A673 (cell line): ENCODE data around the gene UBR4. TPM values are rescaled to one million over a fixed set of nuclear protein-coding genes. Genes with fewer than 3 reads are reported as not detected.
A peak's percentile ranks its signal among the peaks of the same experiment; 100 is the strongest.

ENCODE experiments used
- BruUV-seq: library from RNA; stranded (reverse); fragments of 400-500 nt; replicated peaks from 2 replicates; lab custom pipeline; 2021; lab: Mats Ljungman, UMichigan
- CTCF ChIA-PET: fragments of 300-600 bp; sonication (Branson Sonifier 250); formaldehyde crosslinking; loops from one replicate; lab custom pipeline; 2022; ENCODE audit warnings: antibody characterized with exemption; lab: Charles Lee
- POLR2A ChIA-PET: fragments of 300-600 bp; sonication (Branson Sonifier 250); formaldehyde crosslinking; loops from one replicate; lab custom pipeline; 2022; ENCODE audit warnings: antibody characterized with exemption; ENCODE audit not compliant: low non-redundant PET; lab: Charles Lee
- DNase-seq: peaks from one replicate; pipeline ENCODE4 v3.0.0-alpha.2; 2015; ENCODE audit warnings: low spot score
- H3K27ac ChIP-seq: fragments of 200-600 bp; sonication (generic); 2 replicates; pipeline ENCODE4 v1.5.1; 2016; ENCODE audit warnings: mixed run types, low read depth, mild to moderate bottlenecking, mixed read lengths, antibody characterized with exemption, low read length; ENCODE audit not compliant: poor library complexity, severe bottlenecking
- H3K27me3 ChIP-seq: fragments of 200-600 bp; sonication (generic); replicated peaks from 2 replicates; pipeline ENCODE4 v1.6.1; 2017; ENCODE audit warnings: mixed run types, low read depth, mild to moderate bottlenecking, mixed read lengths, antibody characterized with exemption, low read length; ENCODE audit not compliant: insufficient read depth, poor library complexity
- H3K36me3 ChIP-seq: fragments of 200-600 bp; sonication (generic); 2 replicates; pipeline ENCODE4 v1.6.1; 2016; ENCODE audit warnings: mixed run types, mild to moderate bottlenecking, mixed read lengths, antibody characterized with exemption, low read length; ENCODE audit not compliant: insufficient read depth, poor library complexity, severe bottlenecking
- H3K4me1 ChIP-seq: fragments of 200-600 bp; sonication (generic); 2 replicates; pipeline ENCODE4 v1.6.1; 2017; ENCODE audit warnings: mixed run types, mild to moderate bottlenecking, mixed read lengths, antibody characterized with exemption, low read length; ENCODE audit not compliant: insufficient read depth, poor library complexity, severe bottlenecking
- H3K4me3 ChIP-seq: fragments of 200-600 bp; sonication (generic); 2 replicates; pipeline ENCODE4 v1.5.1; 2016; ENCODE audit warnings: low read depth, mixed run types, mild to moderate bottlenecking, mixed read lengths, low read length; ENCODE audit not compliant: poor library complexity, severe bottlenecking
- H3K9me3 ChIP-seq: fragments of 200-600 bp; sonication (generic); 2 replicates; pipeline ENCODE4 v1.6.1; 2016; ENCODE audit warnings: mixed run types, low read depth, mild to moderate bottlenecking, mixed read lengths, antibody characterized with exemption, low read length; ENCODE audit not compliant: poor library complexity, severe bottlenecking
- CTCF ChIP-seq: fragments of 300-800, 200-600 bp; sonication (generic); conservative IDR thresholded peaks from 2 replicates; pipeline ENCODE4 v1.5.1; 2017; ENCODE audit warnings: low read depth, mild to moderate bottlenecking, antibody characterized with exemption, low read length, moderate library complexity, mixed read lengths
- EZH2 ChIP-seq: fragments of 200-600 bp; sonication (generic); IDR thresholded peaks from 2 replicates; pipeline ENCODE4 v1.6.1; 2017; ENCODE audit warnings: borderline replicate concordance, low read depth, mild to moderate bottlenecking, mixed read lengths, antibody characterized with exemption, low read length; ENCODE audit not compliant: poor library complexity, severe bottlenecking
- intact Hi-C: fragments of 100-400 bp; cut with micrococcal nuclease; formaldehyde crosslinking; loops from one replicate; pipeline ENCODE4 v1.10.0; 2022; ENCODE audit not compliant: unreplicated experiment
- total RNA-seq: library from RNA; stranded (reverse); gene quantifications from 2 replicates; pipeline ENCODE4 v1.2.3, GENCODE V29; 2021

The UBR4 gene
- total RNA-seq, 1 experiment from 2014 or later = 214 TPM

- ChIA-PET CTCF (no interaction called here), POLR2A (no interaction called here)
- Histone ChIP-seq H3K9me3 (no peaks in the 10 kb centered on the region), H3K4me1 (peaks cover 36% of the 10 kb centered on the region), H3K36me3 (no peaks in the 10 kb centered on the region), H3K4me3 (no peak overlapping the region), H3K27me3 (no peaks in the 10 kb centered on the region), H3K27ac (no peak overlapping the region)
- intact Hi-C loops = no loop called here
- no peak for DNase-seq
- no TSS peak for BruUV-seq
- TF ChIP-seq CTCF (no peak), EZH2 (no peak)
Measured at GRCh38 chr1:19057182-19057779, 152.8 kb downstream of the UBR4 start.

- Histone ChIP-seq H3K4me1 (peaks cover 36% of the 10 kb centered on the region), H3K9me3 (no peaks in the 10 kb centered on the region), H3K27me3 (no peaks in the 10 kb centered on the region), H3K27ac (peak overlapping the region; percentile 69), H3K4me3 (no peak overlapping the region), H3K36me3 (no peaks in the 10 kb centered on the region)
- no TSS peak for BruUV-seq
- DNase-seq = peak; percentile 88
- ChIA-PET POLR2A (no interaction called here), CTCF (interaction anchor here (0.5 to 1.8 kb wide), 2 partner anchors 12 to 142 kb away, joined by 4 to 6 read pairs; no protein-coding TSS in a partner anchor)
- TF ChIP-seq CTCF = no peak
- no peak for TF ChIP-seq EZH2
- intact Hi-C loops = no loop called here
Measured at GRCh38 chr1:19055701-19056100, 154.4 kb downstream of the UBR4 start.

GRCh38 chr1:19055001-19055400, 155.1 kb downstream of the UBR4 start:
- DNase-seq = peak; percentile 60
- intact Hi-C loops = no loop called here
- CTCF ChIA-PET = interaction anchor here (1.8 kb wide), 1 partner anchor 142 kb away, joined by 6 read pairs; no protein-coding TSS in a partner anchor
- Histone ChIP-seq H3K27ac (peak overlapping the region; percentile 69), H3K4me1 (peaks cover 36% of the 10 kb centered on the region), H3K4me3 (no peak overlapping the region), H3K36me3 (no peaks in the 10 kb centered on the region), H3K27me3 (no peaks in the 10 kb centered on the region), H3K9me3 (no peaks in the 10 kb centered on the region)
- POLR2A ChIA-PET = no interaction called here
- no TSS peak for BruUV-seq
- no peak for TF ChIP-seq EZH2
- no peak for TF ChIP-seq CTCF
